MM.1S (cell line): ENCODE measurements around the gene ENPP5.

Experiments
- EZH2phosphoT487 ChIP-seq: fragments of 300-600 bp; sonication (generic); IDR thresholded peaks from 2 replicates; pipeline ENCODE4 v1.6.1; 2018; ENCODE audit warnings: antibody characterized with exemption, low read length
- TF ChIP-seq, protein P1 (sequence below): fragments of 300-600 bp; sonication (generic); IDR thresholded peaks from 2 replicates; pipeline ENCODE4 v1.5.1; 2016; ENCODE audit warnings: antibody characterized with exemption, low read length, mixed read lengths

DNA sequence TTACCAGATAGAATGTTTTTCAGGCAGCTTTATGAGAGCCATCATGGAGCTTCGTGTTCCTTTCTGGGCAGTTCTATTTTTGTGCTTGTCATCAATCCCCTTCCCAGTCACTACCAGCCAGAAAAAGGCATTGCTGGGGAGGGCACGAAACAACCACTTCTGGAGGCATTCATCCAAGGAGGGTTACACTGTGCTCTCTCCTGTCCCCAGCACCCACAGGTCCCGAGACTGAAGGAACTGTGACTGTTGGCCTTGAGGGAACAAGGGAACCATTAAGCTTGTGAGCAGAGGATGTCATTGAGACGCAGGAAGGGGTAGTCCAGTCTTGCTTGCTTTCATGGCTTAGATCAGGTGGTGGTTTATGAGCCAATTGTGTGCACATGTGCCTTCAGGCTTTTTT lies 20.1 kb upstream of the ENPP5 start:
- TF ChIP-seq, protein P1, sequence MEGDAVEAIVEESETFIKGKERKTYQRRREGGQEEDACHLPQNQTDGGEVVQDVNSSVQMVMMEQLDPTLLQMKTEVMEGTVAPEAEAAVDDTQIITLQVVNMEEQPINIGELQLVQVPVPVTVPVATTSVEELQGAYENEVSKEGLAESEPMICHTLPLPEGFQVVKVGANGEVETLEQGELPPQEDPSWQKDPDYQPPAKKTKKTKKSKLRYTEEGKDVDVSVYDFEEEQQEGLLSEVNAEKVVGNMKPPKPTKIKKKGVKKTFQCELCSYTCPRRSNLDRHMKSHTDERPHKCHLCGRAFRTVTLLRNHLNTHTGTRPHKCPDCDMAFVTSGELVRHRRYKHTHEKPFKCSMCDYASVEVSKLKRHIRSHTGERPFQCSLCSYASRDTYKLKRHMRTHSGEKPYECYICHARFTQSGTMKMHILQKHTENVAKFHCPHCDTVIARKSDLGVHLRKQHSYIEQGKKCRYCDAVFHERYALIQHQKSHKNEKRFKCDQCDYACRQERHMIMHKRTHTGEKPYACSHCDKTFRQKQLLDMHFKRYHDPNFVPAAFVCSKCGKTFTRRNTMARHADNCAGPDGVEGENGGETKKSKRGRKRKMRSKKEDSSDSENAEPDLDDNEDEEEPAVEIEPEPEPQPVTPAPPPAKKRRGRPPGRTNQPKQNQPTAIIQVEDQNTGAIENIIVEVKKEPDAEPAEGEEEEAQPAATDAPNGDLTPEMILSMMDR, result no peak
- no peak for TF ChIP-seq EZH2phosphoT487
